OCI-LY7 (cell line): Measurements from ENCODE around the gene RPL12. TPM values are rescaled to one million over a fixed set of nuclear protein-coding genes. Genes with fewer than 3 reads are reported as not detected.

Experiments
- BruUV-seq: library from RNA; stranded (reverse); fragments of 400-500 nt; replicated peaks from 2 replicates; lab custom pipeline; 2021; lab: Mats Ljungman, UMichigan
- CTCF ChIA-PET: fragments of 300-600 bp; sonication (Branson Sonifier 250); formaldehyde crosslinking; loops from one replicate; lab custom pipeline; 2022; ENCODE audit warnings: antibody characterized with exemption; ENCODE audit not compliant: unreplicated experiment; lab: Charles Lee
- POLR2A ChIA-PET: fragments of 300-600 bp; sonication (Branson Sonifier 250); formaldehyde crosslinking; loops from one replicate; lab custom pipeline; 2022; ENCODE audit warnings: antibody characterized with exemption; lab: Charles Lee
- DNase-seq: peaks from one replicate; pipeline ENCODE4 v3.0.0-alpha.2; 2015; ENCODE audit warnings: low spot score
- H2AFZ ChIP-seq: fragments of 200-600 bp; sonication (generic), shearing (Covaris generic); 2 replicates; pipeline ENCODE4 v1.6.1; 2014; ENCODE audit warnings: mild to moderate bottlenecking, antibody characterized with exemption, low read length, moderate library complexity
- H3K27ac ChIP-seq: fragments of 200-600 bp; sonication (generic); 2 replicates; pipeline ENCODE4 v1.5.1; 2014; ENCODE audit warnings: mixed run types, low read depth, mild to moderate bottlenecking, moderate library complexity, low read length, inconsistent platforms; ENCODE audit not compliant: poor library complexity, severe bottlenecking
- H3K36me3 ChIP-seq: fragments of 200-600 bp; sonication (generic); 2 replicates; pipeline ENCODE4 v1.6.1; 2014; ENCODE audit warnings: mild to moderate bottlenecking, antibody characterized with exemption, low read length, moderate library complexity, mixed read lengths; ENCODE audit not compliant: insufficient read depth
- H3K4me1 ChIP-seq: fragments of 200-600 bp; sonication (generic); 2 replicates; pipeline ENCODE4 v1.5.1; 2014; ENCODE audit warnings: mild to moderate bottlenecking, low read length; ENCODE audit not compliant: insufficient read depth, poor library complexity, severe bottlenecking
- H3K4me2 ChIP-seq: fragments of 200-600 bp; sonication (generic); 2 replicates; pipeline ENCODE4 v1.6.1; 2014; ENCODE audit warnings: mild to moderate bottlenecking, low read length
- H3K4me3 ChIP-seq: fragments of 200-600 bp; sonication (generic); 2 replicates; pipeline ENCODE4 v1.5.1; 2014; ENCODE audit warnings: mild to moderate bottlenecking, low read depth, low read length; ENCODE audit not compliant: poor library complexity, severe bottlenecking
- H3K79me2 ChIP-seq: fragments of 200-600 bp; sonication (generic); 2 replicates; pipeline ENCODE4 v1.6.1; 2016; ENCODE audit warnings: low read depth, mild to moderate bottlenecking, low read length, moderate library complexity, mixed read lengths; ENCODE audit not compliant: insufficient read depth
- H3K9me2 ChIP-seq: fragments of 200-600 bp; sonication (generic); 2 replicates; pipeline ENCODE4 v1.6.1; 2016; ENCODE audit warnings: mild to moderate bottlenecking, low read length, mixed read lengths; ENCODE audit not compliant: insufficient read depth
- H3K9me3 ChIP-seq: fragments of 200-600 bp; sonication (generic); 2 replicates; pipeline ENCODE4 v1.6.1; 2014; ENCODE audit warnings: mild to moderate bottlenecking, mixed run types, low read length, mixed read lengths
- H4K20me1 ChIP-seq: fragments of 200-600 bp; sonication (generic); 2 replicates; pipeline ENCODE4 v1.6.1; 2014; ENCODE audit warnings: mild to moderate bottlenecking, antibody characterized with exemption, low read length, moderate library complexity, mixed read lengths; ENCODE audit not compliant: insufficient read depth
- EZH2phosphoT487 ChIP-seq: fragments of 200-600 bp; sonication (generic); IDR thresholded peaks from 2 replicates; pipeline ENCODE4 v1.6.1; 2018; ENCODE audit warnings: low read depth, borderline replicate concordance, mild to moderate bottlenecking, mixed run types, antibody characterized with exemption, low read length, moderate library complexity, mixed read lengths
- intact Hi-C: fragments of 100-400 bp; cut with micrococcal nuclease; formaldehyde crosslinking; loops from one replicate; pipeline ENCODE4 v1.10.0; 2022; ENCODE audit not compliant: unreplicated experiment
- total RNA-seq, 2 experiments: library from RNA; depleted of rRNA in 1 of 2; stranded (reverse); fragments of >200 nt in 1 of 2; shearing (Covaris generic) in 1 of 2; gene quantifications; 2 replicates each; pipeline ENCODE4 v1.2.3, GENCODE V29; 2014 to 2022
- TF ChIP-seq, protein P1 (sequence below): fragments of 200-600 bp; sonication (generic); conservative IDR thresholded peaks from 2 replicates; pipeline ENCODE4 v1.5.1; 2014; ENCODE audit warnings: mild to moderate bottlenecking, antibody characterized with exemption, low read length, moderate library complexity, mixed read lengths

The RPL12 gene
- total RNA-seq, 2 experiments from 2014 or later = 1,622 to 1,868 TPM

DNA sequence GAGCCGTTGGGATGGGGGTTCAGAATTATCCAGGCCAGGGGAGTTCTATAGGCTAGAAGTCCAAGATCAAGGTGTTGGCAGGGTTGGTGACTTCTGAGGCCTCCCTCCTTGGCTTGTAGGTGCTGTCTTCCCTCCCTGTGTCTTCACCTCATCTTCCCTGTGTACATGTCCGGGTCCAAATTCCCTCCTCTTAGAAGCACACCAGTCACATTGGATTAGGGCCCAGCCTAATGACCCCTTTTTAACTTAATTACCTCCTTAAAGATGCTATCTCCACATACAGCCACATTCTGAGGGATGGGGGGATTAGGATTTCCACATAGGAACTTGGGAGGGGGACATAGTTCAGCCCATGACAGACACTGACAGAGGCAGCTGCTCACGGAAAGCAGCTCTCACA lies 12.2 kb upstream of the RPL12 start:
- ChIA-PET CTCF (interaction anchor here (0.6 kb wide), 1 partner anchor 268 kb away, joined by 3 read pairs; no protein-coding TSS in a partner anchor), POLR2A (no interaction called here)
- Histone ChIP-seq H3K79me2 (no peaks in the 10 kb centered on the region), H3K36me3 (peaks cover 57% of the 10 kb centered on the region), H2AFZ (no peak overlapping the region), H4K20me1 (no peaks in the 10 kb centered on the region), H3K4me1 (no peaks in the 10 kb centered on the region), H3K27ac (no peak overlapping the region), H3K4me2 (no peak overlapping the region), H3K9me3 (no peaks in the 10 kb centered on the region), H3K9me2 (no peaks in the 10 kb centered on the region), H3K4me3 (no peak overlapping the region)
- intact Hi-C loops = no loop called here
- no peak for TF ChIP-seq EZH2phosphoT487
- TF ChIP-seq, protein P1, sequence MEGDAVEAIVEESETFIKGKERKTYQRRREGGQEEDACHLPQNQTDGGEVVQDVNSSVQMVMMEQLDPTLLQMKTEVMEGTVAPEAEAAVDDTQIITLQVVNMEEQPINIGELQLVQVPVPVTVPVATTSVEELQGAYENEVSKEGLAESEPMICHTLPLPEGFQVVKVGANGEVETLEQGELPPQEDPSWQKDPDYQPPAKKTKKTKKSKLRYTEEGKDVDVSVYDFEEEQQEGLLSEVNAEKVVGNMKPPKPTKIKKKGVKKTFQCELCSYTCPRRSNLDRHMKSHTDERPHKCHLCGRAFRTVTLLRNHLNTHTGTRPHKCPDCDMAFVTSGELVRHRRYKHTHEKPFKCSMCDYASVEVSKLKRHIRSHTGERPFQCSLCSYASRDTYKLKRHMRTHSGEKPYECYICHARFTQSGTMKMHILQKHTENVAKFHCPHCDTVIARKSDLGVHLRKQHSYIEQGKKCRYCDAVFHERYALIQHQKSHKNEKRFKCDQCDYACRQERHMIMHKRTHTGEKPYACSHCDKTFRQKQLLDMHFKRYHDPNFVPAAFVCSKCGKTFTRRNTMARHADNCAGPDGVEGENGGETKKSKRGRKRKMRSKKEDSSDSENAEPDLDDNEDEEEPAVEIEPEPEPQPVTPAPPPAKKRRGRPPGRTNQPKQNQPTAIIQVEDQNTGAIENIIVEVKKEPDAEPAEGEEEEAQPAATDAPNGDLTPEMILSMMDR = no peak
- no peak for DNase-seq
- no TSS peak for BruUV-seq

DNA sequence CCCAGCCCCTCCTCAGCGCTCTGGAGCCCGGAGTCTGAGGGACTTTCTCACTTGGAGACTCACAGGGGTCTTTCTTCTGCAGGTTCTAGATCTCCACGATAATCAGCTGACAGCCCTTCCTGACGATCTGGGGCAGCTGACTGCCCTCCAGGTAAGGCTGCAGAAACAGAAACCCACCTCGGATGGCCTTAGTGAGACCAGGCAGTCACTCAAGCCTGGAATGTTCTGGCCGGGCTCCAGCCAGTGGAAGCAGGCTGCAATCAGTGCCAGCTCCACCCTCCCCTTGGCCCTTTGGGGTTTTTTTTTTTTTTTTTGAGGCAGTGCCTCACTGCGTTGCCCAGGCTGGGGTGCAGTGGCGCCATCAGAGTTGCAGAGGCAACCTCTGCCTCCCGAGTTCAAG lies 7.7 kb upstream of the RPL12 start:
- no peaks in the 10 kb centered on the region for H4K20me1 ChIP-seq
- no peaks in the 10 kb centered on the region for H3K9me3 ChIP-seq
- no peaks in the 10 kb centered on the region for H3K9me2 ChIP-seq
- no TSS peak for BruUV-seq
- peaks cover 8% of the 10 kb centered on the region for H3K4me1 ChIP-seq
- no peak overlapping the region for H3K4me3 ChIP-seq
- no peak overlapping the region for H3K27ac ChIP-seq
- no peak overlapping the region for H2AFZ ChIP-seq
- H3K4me2 ChIP-seq = no peak overlapping the region
- no peaks in the 10 kb centered on the region for H3K79me2 ChIP-seq
- peaks cover 65% of the 10 kb centered on the region for H3K36me3 ChIP-seq
- CTCF ChIA-PET = no interaction called here
- POLR2A ChIA-PET = interaction anchor here (0.7 kb wide), 2 partner anchors 152 to 323 kb away, joined by 4 to 6 read pairs; no protein-coding TSS in a partner anchor
- intact Hi-C loops = no loop called here
- TF ChIP-seq EZH2phosphoT487 = no peak
- TF ChIP-seq, protein P1 = no peak
- DNase-seq = no peak

DNA sequence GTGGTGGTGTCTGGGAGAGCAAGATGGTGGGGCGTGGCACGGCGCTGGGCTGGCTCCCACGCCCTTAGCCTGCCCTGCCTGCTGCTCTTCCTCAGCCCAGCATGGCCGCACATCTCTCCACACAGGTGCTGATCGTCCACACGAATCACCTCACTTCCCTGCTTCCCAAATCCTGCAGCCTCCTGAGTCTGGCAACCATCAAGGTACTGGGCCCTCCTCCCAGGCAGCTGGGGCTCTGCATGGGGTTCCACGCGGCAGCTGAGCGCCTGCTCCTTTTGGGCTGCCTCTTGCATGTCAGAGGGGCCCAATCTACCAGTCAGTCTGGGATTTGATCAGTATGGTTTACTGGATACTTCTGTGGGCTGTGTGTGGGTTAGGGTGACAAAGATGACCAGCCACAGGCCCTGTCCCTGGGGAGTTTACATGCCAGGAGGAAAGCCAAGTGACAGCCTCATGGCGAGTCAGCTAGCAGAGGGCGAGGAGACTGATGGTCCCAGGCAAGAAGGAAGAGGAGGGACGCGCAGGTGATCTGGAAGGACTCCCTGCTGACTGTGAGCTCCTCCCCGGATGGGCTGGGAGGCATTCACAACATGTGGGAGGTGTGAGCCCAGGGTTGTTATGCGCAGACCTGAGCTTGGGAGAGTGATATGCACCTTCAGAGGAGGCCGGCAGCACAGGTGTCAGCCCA lies 6.1 kb upstream of the RPL12 start:
- BruUV-seq = no TSS peak
- intact Hi-C loops = no loop called here
- POLR2A ChIA-PET = no interaction called here

More for the DNA sequence above, 6.1 kb upstream of the RPL12 start:
- Histone ChIP-seq H3K9me2 (no peaks in the 10 kb centered on the region), H3K27ac (no peak overlapping the region), H3K4me2 (no peak overlapping the region), H2AFZ (no peak overlapping the region), H3K4me3 (no peak overlapping the region), H3K9me3 (no peaks in the 10 kb centered on the region), H3K36me3 (peaks cover 53% of the 10 kb centered on the region), H3K79me2 (no peaks in the 10 kb centered on the region; the same call in 1 of the 2 replicates), H4K20me1 (no peaks in the 10 kb centered on the region), H3K4me1 (peaks cover 13% of the 10 kb centered on the region)
- CTCF ChIA-PET = no interaction called here
- DNase-seq = no peak
- TF ChIP-seq, protein P1 = no peak
- TF ChIP-seq EZH2phosphoT487 = no peak
